HCT116 (cell line): ENCODE measurements around the gene SMIM12. TPM values are rescaled to one million over a fixed set of nuclear protein-coding genes. Genes with fewer than 3 reads are reported as not detected.

ENCODE experiments used
- ATAC-seq: fragments of 200-7000 bp; cut with Tn5 transposase; 2 replicates; pipeline ENCODE4 v1.9.1; 2020; ENCODE audit warnings: mild to moderate bottlenecking, moderate library complexity
- BruUV-seq: library from RNA; stranded (reverse); fragments of 400-500 nt; replicated peaks from 2 replicates; lab custom pipeline; 2021; lab: Mats Ljungman, UMichigan
- CTCF ChIA-PET: fragments of 300-600 bp; sonication (Branson Sonifier 250); formaldehyde crosslinking; loops from one replicate; lab custom pipeline; 2021; ENCODE audit warnings: antibody characterized with exemption; lab: Charles Lee
- POLR2A ChIA-PET: fragments of 300-600, 350-600 bp; sonication (Branson Sonifier 250); formaldehyde crosslinking; loops from one replicate; lab custom pipeline; 2021; ENCODE audit warnings: antibody characterized with exemption; lab: Charles Lee
- RAD21 ChIA-PET, 2 experiments: fragments of 300-600 bp; sonication (Branson Sonifier 250); formaldehyde crosslinking; loops; one replicate each; lab custom pipeline; 2023; ENCODE audit warnings: low total read pairs in 2 of 2; ENCODE audit not compliant: uncharacterized antibody in 2 of 2, unreplicated experiment in 2 of 2, low non-redundant PET in 1 of 2; lab: Charles Lee
- DNase-seq: peaks from one replicate; pipeline ENCODE4 v3.0.0-alpha.2; 2010; ENCODE audit warnings: low read depth, low spot score
- H2AFZ ChIP-seq: fragments of 200-600 bp; shearing (Covaris generic), sonication (generic); 2 replicates; pipeline ENCODE4 v1.6.1; 2017; ENCODE audit warnings: low read depth, mixed run types, mixed read lengths, antibody characterized with exemption, low read length; ENCODE audit not compliant: poor library complexity, severe bottlenecking
- H3K27ac ChIP-seq: 2 replicates; pipeline ENCODE4 v1.5.1; 2012; ENCODE audit warnings: low read depth, low read length
- H3K27me3 ChIP-seq: fragments of 200-600 bp; sonication (generic); 2 replicates; pipeline ENCODE4 v1.6.1; 2016; ENCODE audit warnings: mixed run types, low read length, mixed read lengths; ENCODE audit not compliant: insufficient read depth
- H3K36me3 ChIP-seq, 2 experiments: fragments of 200-500 bp in 1 of 2; fragments of 200-600 bp in 1 of 2; sonication (Bioruptor generic) in 1 of 2; sonication (generic) in 1 of 2; 2 replicates each; pipeline versions ENCODE4 v1.5.1 to v1.6.1; 2014 to 2016; ENCODE audit warnings: low read length in 2 of 2, inconsistent platforms in 1 of 2, mixed read lengths in 1 of 2, mixed run types in 1 of 2; ENCODE audit not compliant: insufficient read depth in 2 of 2, control insufficient read depth in 1 of 2
- H3K4me1 ChIP-seq, 2 experiments: fragments of 200-600 bp in 1 of 2; sonication (generic) in 1 of 2; 2 replicates each; pipeline versions ENCODE4 v1.5.1 to v1.6.1; 2012 to 2017; ENCODE audit warnings: low read length in 2 of 2, inconsistent platforms in 1 of 2, mild to moderate bottlenecking in 1 of 2, mixed read lengths in 1 of 2, mixed run types in 1 of 2, moderate library complexity in 1 of 2; ENCODE audit not compliant: insufficient read depth in 2 of 2, control insufficient read depth in 1 of 2
- H3K4me2 ChIP-seq: fragments of 200-600 bp; sonication (generic); 2 replicates; pipeline ENCODE4 v1.6.1; 2017; ENCODE audit warnings: mixed run types, low read length, mixed read lengths
- H3K4me3 ChIP-seq, 2 experiments: fragments of 200-600 bp in 1 of 2; sonication (generic) in 1 of 2; replicated peaks in 1 of 2; 2 replicates each; pipeline ENCODE4 v1.5.1; 2011 to 2016; ENCODE audit warnings: low read length in 2 of 2, control low read depth in 1 of 2, low read depth in 1 of 2, mild to moderate bottlenecking in 1 of 2, mixed read lengths in 1 of 2, mixed run types in 1 of 2
- H3K79me2 ChIP-seq: fragments of 200-600 bp; sonication (generic); 2 replicates; pipeline ENCODE4 v1.6.1; 2017; ENCODE audit warnings: mild to moderate bottlenecking, mixed run types, low read length, moderate library complexity, mixed read lengths; ENCODE audit not compliant: insufficient read depth
- H3K9ac ChIP-seq: fragments of 200-600 bp; sonication (generic); 2 replicates; pipeline ENCODE4 v1.6.1; 2016; ENCODE audit warnings: low read length, mixed read lengths
- H3K9me2 ChIP-seq: fragments of 200-600 bp; sonication (generic), shearing (Covaris generic); 2 replicates; pipeline ENCODE4 v1.6.1; 2017; ENCODE audit warnings: mixed run types, mild to moderate bottlenecking, moderate library complexity; ENCODE audit not compliant: insufficient read depth
- H3K9me3 ChIP-seq, 2 experiments: fragments of 200-500 bp in 1 of 2; fragments of 200-600 bp in 1 of 2; sonication (Bioruptor generic) in 1 of 2; sonication (generic) in 1 of 2; 2 replicates each; pipeline ENCODE4 v1.6.1; 2014 to 2017; ENCODE audit warnings: low read length in 2 of 2, mixed read lengths in 2 of 2, inconsistent platforms in 1 of 2, low read depth in 1 of 2, mild to moderate bottlenecking in 1 of 2, mixed run types in 1 of 2, moderate library complexity in 1 of 2; ENCODE audit not compliant: control insufficient read depth in 1 of 2, insufficient read depth in 1 of 2
- H4K20me1 ChIP-seq: fragments of 200-600 bp; sonication (generic), shearing (Covaris generic); 2 replicates; pipeline ENCODE4 v1.6.1; 2017; ENCODE audit warnings: mixed run types, mild to moderate bottlenecking, moderate library complexity; ENCODE audit not compliant: insufficient read depth
- CBX3 ChIP-seq: IDR thresholded peaks from 2 replicates; pipeline ENCODE4 v1.6.1; 2012; ENCODE audit warnings: low read depth
- EGR1 ChIP-seq: IDR thresholded peaks from 2 replicates; pipeline ENCODE4 v1.6.1; 2012; ENCODE audit warnings: low read depth
- ELF1 ChIP-seq: IDR thresholded peaks from 2 replicates; pipeline ENCODE4 v1.6.1; 2012; ENCODE audit warnings: low read depth, borderline replicate concordance
- EZH2 ChIP-seq: fragments of 200-600 bp; sonication (generic); IDR thresholded peaks from 2 replicates; pipeline ENCODE4 v1.6.1; 2017; ENCODE audit warnings: antibody characterized with exemption, mixed run types
- FOSL1 ChIP-seq: IDR thresholded peaks from 2 replicates; pipeline ENCODE4 v1.6.1; 2012; ENCODE audit warnings: low read depth
- MAX ChIP-seq: IDR thresholded peaks from 2 replicates; pipeline ENCODE4 v1.6.1; 2012
- SIN3A ChIP-seq: IDR thresholded peaks from 2 replicates; pipeline ENCODE4 v1.6.1; 2012; ENCODE audit warnings: low read depth
- SP1 ChIP-seq: IDR thresholded peaks from 2 replicates; pipeline ENCODE4 v1.6.1; 2012; ENCODE audit warnings: low read depth
- SRF ChIP-seq: IDR thresholded peaks from 2 replicates; pipeline ENCODE4 v1.6.1; 2012; ENCODE audit warnings: low read depth
- YY1 ChIP-seq: IDR thresholded peaks from 2 replicates; pipeline ENCODE4 v1.6.1; 2011; ENCODE audit warnings: low read length, low read depth, moderate library complexity, mild to moderate bottlenecking; ENCODE audit not compliant: insufficient replicate concordance; ENCODE audit errors: extremely low read depth
- ZFX ChIP-seq: fragments of 450-650 bp; IDR thresholded peaks from 2 replicates; pipeline ENCODE4 v1.6.1; 2017
- ZNF274 ChIP-seq: fragments of 200-500 bp; sonication (Bioruptor generic); IDR thresholded peaks from 2 replicates; pipeline ENCODE4 v1.6.1; 2014; ENCODE audit warnings: mild to moderate bottlenecking, low read depth, low read length, inconsistent platforms
- intact Hi-C: fragments of 100-400 bp; cut with micrococcal nuclease; formaldehyde crosslinking; loops from 2 replicates; pipeline ENCODE4 v1.10.0; 2022
- total RNA-seq: library from RNA; stranded (reverse); gene quantifications from one replicate; pipeline ENCODE4 v1.2.1, GENCODE V29; 2021; ENCODE audit not compliant: unreplicated experiment

SMIM12 gene
- total RNA-seq, 1 experiment from 2014 or later, result 31.3 TPM

DNA sequence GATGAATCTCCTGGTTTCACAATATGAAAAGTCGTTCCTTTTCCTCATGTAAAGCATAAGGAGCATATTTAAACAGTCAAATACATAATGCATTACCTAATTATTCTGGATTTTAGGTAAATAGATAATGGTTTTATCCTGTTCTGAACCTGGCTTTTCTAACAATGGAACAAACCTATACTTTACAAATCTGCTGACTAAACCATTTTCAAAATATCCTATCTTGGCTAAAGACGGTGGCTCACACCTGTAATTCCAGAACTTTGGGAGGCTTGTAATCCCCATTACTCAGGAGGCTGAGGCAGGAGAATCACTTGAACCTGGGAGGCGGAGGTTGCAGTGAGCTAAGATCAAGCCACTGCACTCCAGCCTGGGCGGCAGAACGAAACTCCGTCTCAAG is 2.9 kb downstream of the SMIM12 start:
- H3K9me2 ChIP-seq, result no peaks in the 10 kb centered on the region
- no peaks in the 10 kb centered on the region for H3K27me3 ChIP-seq
- no peak overlapping the region for H2AFZ ChIP-seq
- no peaks in the 10 kb centered on the region for H4K20me1 ChIP-seq
- no peaks in the 10 kb centered on the region for H3K9me3 ChIP-seq
- peaks cover 8 to 20% of the 10 kb centered on the region in 2 experiments for H3K4me1 ChIP-seq
- no TSS peak for BruUV-seq
- intact Hi-C loops, result loop anchor here (10.0 kb wide), 2 partner anchors 438 to 918 kb away; no protein-coding TSS in a partner anchor
- RAD21 ChIA-PET, result no interaction called here
- CTCF ChIA-PET, result no interaction called here
- POLR2A ChIA-PET, result interaction anchor here (0.8 kb wide), 1 partner anchor 913 kb away, joined by 3 read pairs; no protein-coding TSS in a partner anchor
- H3K9ac ChIP-seq, result no peak overlapping the region
- DNase-seq, result no peak
- peaks cover 10 to 14% of the 10 kb centered on the region in 2 experiments; a peak in 3 of 4 replicates for H3K36me3 ChIP-seq
- H3K27ac ChIP-seq, result no peak overlapping the region
- H3K79me2 ChIP-seq, result peaks cover 52% of the 10 kb centered on the region
- H3K4me2 ChIP-seq, result no peak overlapping the region
- H3K4me3 ChIP-seq, result no peak overlapping the region
- TF ChIP-seq MAX (no peak), SIN3A (no peak), EZH2 (no peak), SRF (no peak), EGR1 (no peak), ELF1 (no peak), FOSL1 (no peak), ZFX (no peak), CBX3 (no peak), ZNF274 (no peak), YY1 (no peak), SP1 (no peak)
- TF ChIP-seq, all 23 proteins: peak for 0
- no peak for ATAC-seq
